ENCODE measurements around the gene YPEL2. TPM values are rescaled to one million over a fixed set of nuclear protein-coding genes. Genes with fewer than 3 reads are reported as not detected.

The YPEL2 gene
- total and polyA plus RNA-seq, 8 donors, result 6.7 to 28.7 (median 12.7) TPM

DNA sequence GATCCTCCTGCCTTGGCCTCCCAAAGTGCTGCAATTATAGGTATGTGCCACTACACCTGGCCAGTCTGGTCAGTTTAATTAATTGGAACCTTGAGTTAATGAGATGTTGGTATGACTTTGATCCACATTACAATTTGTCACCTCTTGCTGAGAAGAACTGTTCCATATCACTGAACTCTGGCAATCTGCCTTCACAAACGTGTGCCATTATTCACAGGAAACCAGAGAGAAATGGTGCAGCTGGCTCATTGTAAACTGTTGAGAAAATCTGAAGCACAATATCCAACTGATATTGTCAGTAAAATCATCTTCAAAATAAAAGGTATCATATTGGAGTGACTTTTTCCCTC lies 39.3 kb upstream of the YPEL2 start:
- no peak overlapping the region for H3K27ac ChIP-seq
- ATAC-seq, result peak in 2 of 4 donors; percentile 49
- no peak for FAIRE-seq
- no peaks in the 10 kb centered on the region for H3K9me3 ChIP-seq
- intact Hi-C loops (cut with DNase I), result no loop called here
- no peak overlapping the region for H3K4me3 ChIP-seq
- H3K36me3 ChIP-seq, result no peaks in the 10 kb centered on the region
- WGBS, 2 donors, result 4 to 8% methylated on average over 1 of the region's 1 CpG
- peak in 1 of 6 donors; percentile 15 for DNase-seq
- peaks cover 0 to 4% (median 0%) of the 10 kb centered on the region in 3 donors for H3K4me1 ChIP-seq
- no peaks in the 10 kb centered on the region for H3K27me3 ChIP-seq
- TF ChIP-seq CTCF (IDR thresholded peaks at IDR 0.05), result no peak

GRCh38 chr17:59296190-59296589 lies 35.3 kb upstream of the YPEL2 start:
- no peaks in the 10 kb centered on the region for H3K36me3 ChIP-seq
- no peaks in the 10 kb centered on the region for H3K9me3 ChIP-seq
- H3K27me3 ChIP-seq, result no peaks in the 10 kb centered on the region
- WGBS, 2 donors, result 44 to 60% methylated on average over 2 of the region's 2 CpGs
- intact Hi-C loops (cut with DNase I), result no loop called here
- FAIRE-seq, result no peak
- no peak overlapping the region for H3K4me3 ChIP-seq
- no peak overlapping the region for H3K27ac ChIP-seq
- no peak for TF ChIP-seq CTCF (IDR thresholded peaks at IDR 0.05)
- DNase-seq, result no peak
- ATAC-seq, result no peak
- H3K4me1 ChIP-seq, result peaks cover 6 to 17% (median 11%) of the 10 kb centered on the region in 3 donors

GRCh38 chr17:59298521-59298920 lies 32.9 kb upstream of the YPEL2 start:
- FAIRE-seq, result no peak
- TF ChIP-seq CTCF (IDR thresholded peaks at IDR 0.05), result no peak

GRCh38 chr17:59299400-59300092 lies 31.9 kb upstream of the YPEL2 start:
- Histone ChIP-seq H3K4me3 (no peak overlapping the region), H3K36me3 (no peaks in the 10 kb centered on the region), H3K27ac (no peak overlapping the region), H3K27me3 (no peaks in the 10 kb centered on the region), H3K4me1 (peaks cover 6 to 17% (median 11%) of the 10 kb centered on the region in 3 donors), H3K9me3 (no peaks in the 10 kb centered on the region)
- no peak for TF ChIP-seq CTCF (IDR thresholded peaks at IDR 0.05)
- 30 to 54% methylated on average over 2 of the region's 2 CpGs for WGBS, 2 donors
- intact Hi-C loops (cut with DNase I), result no loop called here
- ATAC-seq (peak in 2 of 4 donors; percentile 30 to 37), FAIRE-seq (no peak), DNase-seq (no peak)

More at GRCh38 chr17:59298521-59298920, 32.9 kb upstream of the YPEL2 start:
- Histone ChIP-seq H3K9me3 (no peaks in the 10 kb centered on the region), H3K4me3 (no peak overlapping the region), H3K36me3 (no peaks in the 10 kb centered on the region), H3K27me3 (no peaks in the 10 kb centered on the region), H3K4me1 (peaks cover 6 to 17% (median 11%) of the 10 kb centered on the region in 3 donors), H3K27ac (no peak overlapping the region)
- DNase-seq (no peak), ATAC-seq (no peak)
- intact Hi-C loops (cut with DNase I), result no loop called here
- WGBS, 2 donors, result 55 to 63% methylated on average over 2 of the region's 2 CpGs

GRCh38 chr17:59300941-59301340 lies 30.5 kb upstream of the YPEL2 start:
- H3K27ac ChIP-seq, result no peak overlapping the region
- H3K4me1 ChIP-seq, result peaks cover 6 to 17% (median 11%) of the 10 kb centered on the region in 3 donors
- no peaks in the 10 kb centered on the region for H3K27me3 ChIP-seq
- 91 to 93% methylated on average over 5 of the region's 5 CpGs for WGBS, 2 donors
- FAIRE-seq, result no peak
- ATAC-seq, result no peak
- no peak for TF ChIP-seq CTCF (IDR thresholded peaks at IDR 0.05)
- no peak overlapping the region for H3K4me3 ChIP-seq
- intact Hi-C loops (cut with DNase I), result no loop called here
- H3K36me3 ChIP-seq, result no peaks in the 10 kb centered on the region
- no peak for DNase-seq
- no peaks in the 10 kb centered on the region for H3K9me3 ChIP-seq

All from pancreas (tissue), 10 donors.